ENCODE results near the gene EHD4.

The EHD4 gene

DNA sequence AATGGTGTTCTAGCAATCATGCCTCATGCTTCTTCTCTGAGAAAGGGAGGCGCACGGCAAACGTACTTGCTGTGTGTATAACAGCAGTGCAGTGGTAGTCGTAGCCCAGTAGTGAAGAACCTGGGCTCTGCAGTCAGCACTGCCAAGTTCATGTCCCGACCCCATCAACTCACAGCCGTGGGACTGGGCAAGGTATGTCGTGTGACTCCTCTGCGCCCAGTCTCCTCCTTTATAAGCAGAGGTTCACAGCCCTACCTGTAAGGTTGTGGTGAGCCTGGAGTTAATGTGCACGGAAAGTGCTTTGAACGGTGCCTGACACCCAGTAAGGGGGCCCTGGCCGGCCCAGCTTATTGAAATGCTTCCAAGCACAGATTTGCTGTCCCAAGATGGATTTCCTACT, 26.6 kb downstream of the EHD4 start:
- in situ Hi-C loops (cut with HindIII; ENCODE audit: low sequenced_read_pairs) = no loop called here
- TF ChIP-seq, protein P1, sequence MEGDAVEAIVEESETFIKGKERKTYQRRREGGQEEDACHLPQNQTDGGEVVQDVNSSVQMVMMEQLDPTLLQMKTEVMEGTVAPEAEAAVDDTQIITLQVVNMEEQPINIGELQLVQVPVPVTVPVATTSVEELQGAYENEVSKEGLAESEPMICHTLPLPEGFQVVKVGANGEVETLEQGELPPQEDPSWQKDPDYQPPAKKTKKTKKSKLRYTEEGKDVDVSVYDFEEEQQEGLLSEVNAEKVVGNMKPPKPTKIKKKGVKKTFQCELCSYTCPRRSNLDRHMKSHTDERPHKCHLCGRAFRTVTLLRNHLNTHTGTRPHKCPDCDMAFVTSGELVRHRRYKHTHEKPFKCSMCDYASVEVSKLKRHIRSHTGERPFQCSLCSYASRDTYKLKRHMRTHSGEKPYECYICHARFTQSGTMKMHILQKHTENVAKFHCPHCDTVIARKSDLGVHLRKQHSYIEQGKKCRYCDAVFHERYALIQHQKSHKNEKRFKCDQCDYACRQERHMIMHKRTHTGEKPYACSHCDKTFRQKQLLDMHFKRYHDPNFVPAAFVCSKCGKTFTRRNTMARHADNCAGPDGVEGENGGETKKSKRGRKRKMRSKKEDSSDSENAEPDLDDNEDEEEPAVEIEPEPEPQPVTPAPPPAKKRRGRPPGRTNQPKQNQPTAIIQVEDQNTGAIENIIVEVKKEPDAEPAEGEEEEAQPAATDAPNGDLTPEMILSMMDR (IDR thresholded peaks at IDR 0.05; ENCODE audit: low read depth, low read length, missing control alignments) = no peak
- no peak for DNase-seq (ENCODE audit: low read depth)
- H3K4me3 ChIP-seq (ENCODE audit: low read depth, low read length) = no peak overlapping the region

DNA sequence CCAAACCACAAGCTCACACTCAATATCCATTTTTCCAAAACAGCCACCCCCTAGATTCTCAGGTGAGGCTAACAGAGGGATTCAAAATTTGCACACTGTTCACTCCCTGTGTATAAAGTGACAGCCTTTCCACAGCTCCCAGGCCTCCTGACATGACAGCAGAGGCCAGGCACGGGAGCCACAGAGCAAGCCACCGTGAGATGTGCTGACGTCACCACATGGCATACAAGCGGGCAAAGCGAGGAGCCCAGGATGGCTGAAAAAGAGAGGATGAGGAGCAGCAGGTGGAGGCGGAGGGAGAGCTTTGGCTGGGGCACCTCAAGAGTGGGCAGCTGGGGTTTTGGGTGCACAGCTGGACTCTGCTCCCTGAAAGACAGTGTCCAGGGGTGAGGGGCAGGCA, 27.1 kb downstream of the EHD4 start:
- in situ Hi-C loops (cut with HindIII; ENCODE audit: low sequenced_read_pairs) = no loop called here
- no peak overlapping the region for H3K4me3 ChIP-seq (ENCODE audit: low read depth, low read length)
- DNase-seq (ENCODE audit: low read depth) = no peak
- TF ChIP-seq, protein P1 (IDR thresholded peaks at IDR 0.05; ENCODE audit: low read depth, low read length, missing control alignments) = no peak

DNA sequence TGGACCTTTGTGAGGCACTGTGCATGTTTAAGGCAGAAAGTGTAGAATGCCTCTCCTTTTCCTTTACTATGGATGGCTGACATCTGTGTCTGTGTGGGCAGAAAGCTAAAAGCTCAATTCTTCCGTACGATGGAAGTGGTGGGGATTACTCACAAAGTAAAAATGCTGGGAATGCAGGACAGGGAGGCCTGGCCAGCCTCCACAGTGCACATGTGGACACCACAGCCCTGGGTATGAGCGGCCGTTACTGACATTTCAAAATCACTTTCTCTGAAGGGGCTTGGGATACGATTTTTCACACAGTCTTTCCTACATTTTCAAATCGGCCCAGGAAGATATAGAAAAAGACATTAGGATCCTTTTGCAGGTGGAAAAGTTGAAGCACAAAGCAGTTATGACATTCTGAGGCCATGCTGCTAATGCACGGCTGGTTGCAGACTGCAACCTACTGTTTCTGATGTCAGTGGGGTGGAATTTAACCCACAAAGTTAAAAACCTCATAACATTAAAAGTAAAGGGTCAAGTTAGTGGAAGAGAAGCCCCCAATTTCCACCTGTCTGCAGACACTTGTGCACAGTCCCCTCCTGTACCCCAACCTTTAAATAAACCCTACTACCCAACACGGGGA, 27.9 kb downstream of the EHD4 start:
- H3K4me3 ChIP-seq (ENCODE audit: low read depth, low read length) = peak overlapping the region; percentile 3
- DNase-seq (ENCODE audit: low read depth) = peak; percentile 89

DNA sequence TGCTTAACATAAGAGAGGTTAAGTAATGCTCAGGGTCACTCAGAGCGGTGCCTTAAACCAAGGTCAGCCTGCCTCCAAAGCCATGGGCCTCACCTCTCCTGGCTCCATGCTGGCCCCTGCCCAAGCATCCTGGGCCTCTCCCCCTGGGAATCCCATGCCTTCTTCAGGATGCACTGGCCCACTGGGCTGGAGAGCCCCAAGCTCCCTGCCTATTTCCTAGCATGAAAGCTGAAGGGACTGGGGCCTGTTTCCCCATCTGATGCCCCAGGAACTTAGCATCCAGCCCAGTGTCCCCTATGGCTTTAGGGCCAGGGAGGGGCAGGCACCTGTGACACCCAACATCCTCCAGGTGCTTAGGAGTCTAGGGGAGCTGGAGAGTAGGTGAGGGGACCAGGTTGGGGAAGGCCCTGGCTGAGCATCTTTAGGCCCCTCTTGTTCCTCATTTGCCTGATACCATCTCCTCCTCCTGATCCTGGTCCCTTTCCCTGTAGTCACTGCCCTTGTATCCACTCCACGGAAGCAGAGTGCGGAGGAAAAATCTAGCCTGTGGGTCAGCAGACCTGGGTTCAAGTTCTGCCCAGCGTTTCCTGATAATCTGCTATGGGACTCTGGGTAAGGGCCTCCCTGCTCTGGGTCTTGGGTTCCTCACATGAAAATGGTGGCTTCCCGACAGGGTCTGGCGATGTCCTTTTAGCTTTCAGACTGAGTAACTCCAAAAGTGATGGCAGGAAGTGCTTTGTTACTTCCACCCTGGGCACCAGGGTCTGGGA, 28.6 kb downstream of the EHD4 start:
- no peak for DNase-seq (ENCODE audit: low read depth)
- TF ChIP-seq, protein P1 (IDR thresholded peaks at IDR 0.05; ENCODE audit: low read depth, low read length, missing control alignments) = no peak
- no peak overlapping the region for H3K4me3 ChIP-seq (ENCODE audit: low read depth, low read length)
- in situ Hi-C loops (cut with HindIII; ENCODE audit: low sequenced_read_pairs) = no loop called here

More for the DNA sequence above, 27.9 kb downstream of the EHD4 start:
- in situ Hi-C loops (cut with HindIII; ENCODE audit: low sequenced_read_pairs) = no loop called here
- TF ChIP-seq, protein P1 (IDR thresholded peaks at IDR 0.05; ENCODE audit: low read depth, low read length, missing control alignments) = no peak

DNA sequence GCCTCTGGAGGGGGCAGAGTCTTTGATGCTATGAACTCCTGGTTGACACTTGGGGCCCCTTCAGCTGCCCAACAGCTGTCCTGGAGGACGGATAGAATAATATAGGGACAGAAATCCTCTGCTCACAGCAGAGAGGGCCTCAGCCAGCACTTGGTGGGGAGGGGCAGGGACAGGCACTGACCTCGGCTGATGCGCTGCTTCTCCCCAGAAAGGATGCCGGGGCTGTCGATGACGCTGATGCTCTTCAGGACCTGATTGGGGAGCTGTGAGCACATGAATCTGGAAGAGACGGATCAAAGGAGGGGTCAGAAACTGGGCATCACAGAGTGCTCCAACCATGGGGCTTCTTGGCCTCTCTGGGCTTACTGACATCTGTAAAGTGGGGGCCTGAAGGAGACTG, 29.5 kb downstream of the EHD4 start:
- no peak overlapping the region for H3K4me3 ChIP-seq (ENCODE audit: low read depth, low read length)
- in situ Hi-C loops (cut with HindIII; ENCODE audit: low sequenced_read_pairs) = no loop called here
- TF ChIP-seq, protein P1 (IDR thresholded peaks at IDR 0.05; ENCODE audit: low read depth, low read length, missing control alignments) = no peak
- no peak for DNase-seq (ENCODE audit: low read depth)

DNA sequence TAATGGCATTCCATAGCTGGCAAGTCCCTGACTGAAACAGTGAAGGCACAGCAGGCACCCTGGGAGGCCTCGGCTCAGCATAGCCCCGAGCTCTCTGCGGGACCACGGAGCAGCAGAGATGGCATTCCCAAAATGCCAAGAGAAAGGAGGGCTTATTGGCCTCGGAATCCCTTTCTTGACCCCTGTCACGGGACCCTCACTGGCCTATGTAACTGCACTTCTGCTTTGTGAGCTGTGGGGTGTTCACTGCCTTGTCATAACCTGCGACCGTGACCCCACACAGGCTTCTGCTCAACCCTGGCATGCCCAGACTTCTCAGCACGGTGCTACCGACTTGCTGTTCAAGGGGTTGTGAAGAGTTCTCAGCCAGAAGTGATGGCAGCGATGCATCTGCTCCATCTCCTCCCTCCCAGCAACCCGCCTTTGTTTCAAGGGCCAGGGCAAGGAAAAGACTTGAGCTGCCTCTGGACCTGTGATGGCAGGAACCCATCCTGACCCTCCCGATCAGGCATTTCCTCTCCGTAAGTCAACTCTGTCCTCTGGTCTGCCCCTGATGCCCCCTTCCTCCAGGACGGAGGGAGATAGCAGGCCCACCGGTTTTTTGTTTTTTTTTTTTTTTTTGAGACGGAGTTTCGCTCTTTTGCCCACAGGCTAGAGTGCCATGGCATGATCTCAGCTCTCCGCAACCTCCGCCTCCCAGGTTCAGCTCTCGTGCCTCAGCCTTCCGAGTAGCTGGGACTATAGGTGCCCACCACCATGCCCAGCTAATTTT, 30.5 kb downstream of the EHD4 start:
- TF ChIP-seq, protein P1 (IDR thresholded peaks at IDR 0.05; ENCODE audit: low read depth, low read length, missing control alignments) = no peak
- in situ Hi-C loops (cut with HindIII; ENCODE audit: low sequenced_read_pairs) = no loop called here
- no peak overlapping the region for H3K4me3 ChIP-seq (ENCODE audit: low read depth, low read length)
- DNase-seq (ENCODE audit: low read depth) = no peak

All from astrocyte of the cerebellum (primary cell).